H1 (cell line): ENCODE measurements around the gene BCL3. TPM values are rescaled to one million over a fixed set of nuclear protein-coding genes. Genes with fewer than 3 reads are reported as not detected.

ENCODE experiments used
- CTCF ChIA-PET: fragments of 300-600 bp; sonication (Branson Sonifier 250); formaldehyde crosslinking; loops from one replicate; lab custom pipeline; 2021; ENCODE audit not compliant: partially characterized antibody; lab: Charles Lee
- POLR2A ChIA-PET: fragments of 300-600 bp; sonication (Branson Sonifier 250); formaldehyde crosslinking; loops from one replicate; lab custom pipeline; 2021; ENCODE audit warnings: inconsistent platforms; ENCODE audit not compliant: partially characterized antibody; lab: Charles Lee
- DNase-seq, 2 experiments: peaks; one replicate each; pipeline versions ENCODE4 v3.0.0 to v3.0.0-alpha.2; 2010 to 2022; ENCODE audit warnings: low spot score in 2 of 2, low read depth in 1 of 2, mixed read lengths in 1 of 2
- FAIRE-seq: peaks from 2 replicates; lab custom pipeline; 2011; peaks lifted over from hg19 to GRCh38; lab: Jason Lieb, UNC
- H2AFZ ChIP-seq: 2 replicates; pipeline ENCODE4 v1.8.1; 2012; ENCODE audit warnings: low read length, inconsistent platforms
- H2AK5ac ChIP-seq: 2 replicates; pipeline ENCODE4 v1.6.1; 2013; ENCODE audit warnings: low read depth, low read length
- H2BK120ac ChIP-seq: replicated peaks from 2 replicates; pipeline ENCODE3; 2013; ENCODE audit warnings: low read depth, low read length, inconsistent platforms
- H2BK12ac ChIP-seq: 2 replicates; pipeline ENCODE4 v1.6.1; 2013; ENCODE audit warnings: low read depth, low read length
- H2BK15ac ChIP-seq: 2 replicates; pipeline ENCODE4 v1.6.1; 2013; ENCODE audit warnings: low read length
- H2BK20ac ChIP-seq: 2 replicates; pipeline ENCODE4 v1.6.1; 2013; ENCODE audit warnings: low read length
- H2BK5ac ChIP-seq: 2 replicates; pipeline ENCODE4 v1.6.1; 2013; ENCODE audit warnings: low read depth, low read length
- H3K14ac ChIP-seq: 2 replicates; pipeline ENCODE4 v1.6.1; 2013; ENCODE audit warnings: inconsistent platforms; ENCODE audit not compliant: insufficient read length
- H3K18ac ChIP-seq: 2 replicates; pipeline ENCODE4 v1.6.1; 2013; ENCODE audit warnings: low read length; ENCODE audit errors: extremely low read depth
- H3K23ac ChIP-seq: 2 replicates; pipeline ENCODE4 v1.6.1; 2013; ENCODE audit warnings: inconsistent platforms; ENCODE audit not compliant: insufficient read length
- H3K23me2 ChIP-seq: 2 replicates; pipeline ENCODE4 v1.6.1; 2013; ENCODE audit warnings: low read depth, low read length
- H3K27ac ChIP-seq: 2 replicates; pipeline ENCODE4 v1.6.1; 2011; ENCODE audit warnings: low read depth, low read length, inconsistent platforms
- H3K27me3 ChIP-seq, 4 experiments: replicated peaks in 1 of 4; 1 replicate in 1 of 4; 2 replicates in 3 of 4; pipeline versions ENCODE4 v1.6.1 to v1.8.1; 2011 to 2013; ENCODE audit warnings: low read length in 3 of 4, mild to moderate bottlenecking in 3 of 4, inconsistent platforms in 2 of 4, mixed read lengths in 2 of 4, moderate library complexity in 1 of 4; ENCODE audit not compliant: control insufficient read depth in 3 of 4, insufficient read depth in 3 of 4; ENCODE audit errors: extremely low read depth in 1 of 4
- H3K36me3 ChIP-seq, 4 experiments: 2 replicates each; pipeline versions ENCODE4 v1.6.1 to v1.8.1; 2011 to 2013; ENCODE audit warnings: mild to moderate bottlenecking in 4 of 4, low read length in 3 of 4, moderate library complexity in 2 of 4, control low read depth in 1 of 4, inconsistent platforms in 1 of 4; ENCODE audit not compliant: insufficient read depth in 4 of 4, control insufficient read depth in 2 of 4
- H3K4ac ChIP-seq: replicated peaks from 2 replicates; pipeline ENCODE3; 2013; ENCODE audit warnings: low read length, low read depth, mixed read lengths, inconsistent platforms; ENCODE audit not compliant: insufficient read length
- H3K4me1 ChIP-seq, 4 experiments: replicated peaks in 1 of 4; 1 replicate in 1 of 4; 2 replicates in 3 of 4; pipeline versions ENCODE4 v1.6.1 to v1.8.1; 2011 to 2013; ENCODE audit warnings: low read length in 3 of 4, inconsistent platforms in 2 of 4, mixed read lengths in 1 of 4; ENCODE audit not compliant: insufficient read depth in 4 of 4, control insufficient read depth in 3 of 4
- H3K4me2 ChIP-seq, 2 experiments: 2 replicates each; pipeline versions ENCODE4 v1.6.1 to v1.8.1; 2011 to 2013; ENCODE audit warnings: low read depth in 2 of 2, low read length in 2 of 2, control low read depth in 1 of 2, inconsistent platforms in 1 of 2, mild to moderate bottlenecking in 1 of 2; ENCODE audit not compliant: insufficient read depth in 1 of 2
- H3K4me3 ChIP-seq, 4 experiments: fragments of 200-600, 300-600 bp in 1 of 4; sonication (generic), shearing (Covaris generic), sonication (Bioruptor Twin) in 1 of 4; 2 replicates each; pipeline versions ENCODE4 v1.5.1 to v1.8.1; 2011 to 2016; ENCODE audit warnings: low read length in 4 of 4, low read depth in 3 of 4, control low read depth in 2 of 4, inconsistent platforms in 2 of 4, mild to moderate bottlenecking in 2 of 4, mixed read lengths in 1 of 4, moderate library complexity in 1 of 4; ENCODE audit not compliant: insufficient read depth in 2 of 4; ENCODE audit errors: extremely low read depth in 1 of 4
- H3K56ac ChIP-seq: replicated peaks from 2 replicates; pipeline ENCODE3; 2013; ENCODE audit warnings: low read depth, mild to moderate bottlenecking, mixed read lengths, low read length, inconsistent platforms; ENCODE audit not compliant: insufficient read length
- H3K79me1 ChIP-seq: 2 replicates; pipeline ENCODE4 v1.6.1; 2013; ENCODE audit warnings: low read depth, low read length, control low read depth
- H3K79me2 ChIP-seq, 2 experiments: 2 replicates each; pipeline versions ENCODE4 v1.6.1 to v1.8.1; 2012 to 2013; ENCODE audit warnings: low read length in 2 of 2, mild to moderate bottlenecking in 2 of 2, inconsistent platforms in 1 of 2; ENCODE audit not compliant: insufficient read depth in 2 of 2, control insufficient read depth in 1 of 2
- H3K9ac ChIP-seq, 4 experiments: replicated peaks in 1 of 4; 1 replicate in 1 of 4; 2 replicates in 3 of 4; pipeline versions ENCODE4 v1.6.1 to v1.8.1; 2011 to 2013; ENCODE audit warnings: low read depth in 3 of 4, low read length in 3 of 4, control low read depth in 2 of 4, mild to moderate bottlenecking in 2 of 4, moderate library complexity in 2 of 4, inconsistent platforms in 1 of 4; ENCODE audit errors: extremely low read depth in 1 of 4
- H3K9me3 ChIP-seq, 2 experiments: 2 replicates each; pipeline versions ENCODE4 v1.6.1 to v1.8.1; 2012 to 2013; ENCODE audit warnings: mild to moderate bottlenecking in 2 of 2, moderate library complexity in 2 of 2, control low read depth in 1 of 2, inconsistent platforms in 1 of 2, low read depth in 1 of 2, low read length in 1 of 2, mixed read lengths in 1 of 2; ENCODE audit not compliant: insufficient read depth in 2 of 2
- H4K20me1 ChIP-seq, 2 experiments: replicated peaks in 1 of 2; 2 replicates each; pipeline versions ENCODE3 to v1.8.1; 2011 to 2013; ENCODE audit warnings: inconsistent platforms in 2 of 2, low read length in 2 of 2, mild to moderate bottlenecking in 1 of 2; ENCODE audit not compliant: insufficient read depth in 2 of 2, control insufficient read depth in 1 of 2
- H4K5ac ChIP-seq: 2 replicates; pipeline ENCODE4 v1.6.1; 2013; ENCODE audit warnings: low read length, low read depth, mixed read lengths, inconsistent platforms; ENCODE audit not compliant: insufficient read length
- H4K8ac ChIP-seq: 2 replicates; pipeline ENCODE4 v1.8.0; 2013; ENCODE audit warnings: mild to moderate bottlenecking, moderate library complexity, low read length, inconsistent platforms; ENCODE audit not compliant: insufficient read depth; ENCODE audit errors: extremely low read depth
- H4K91ac ChIP-seq: replicated peaks from 2 replicates; pipeline ENCODE3; 2013; ENCODE audit warnings: low read length, mixed read lengths, inconsistent platforms; ENCODE audit not compliant: insufficient read length
- ASH2L ChIP-seq: fragments of 200-600, 300-600 bp; sonication (generic); IDR thresholded peaks from one replicate; pipeline ENCODE4 v1.7.1; 2017; ENCODE audit warnings: low read length
- GABPA ChIP-seq: IDR thresholded peaks from 2 replicates; pipeline ENCODE4 v1.6.1; 2011; ENCODE audit warnings: mild to moderate bottlenecking, low read length, moderate library complexity, borderline replicate concordance; ENCODE audit not compliant: insufficient read depth
- HDAC2 ChIP-seq, 2 experiments: fragments of 300-600 bp in 1 of 2; sonication (generic) in 1 of 2; IDR thresholded peaks; 2 replicates each; pipeline ENCODE4 v1.6.1; 2011 to 2012; ENCODE audit warnings: low read depth in 2 of 2, low read length in 2 of 2, mild to moderate bottlenecking in 2 of 2, moderate library complexity in 2 of 2, borderline replicate concordance in 1 of 2, inconsistent platforms in 1 of 2
- RAD21 ChIP-seq, 2 experiments: IDR thresholded peaks in 1 of 2; conservative IDR thresholded peaks in 1 of 2; 2 replicates each; pipeline ENCODE4 v1.6.1; 2011; ENCODE audit warnings: low read depth in 2 of 2, low read length in 2 of 2, improper control_type of control experiment in 1 of 2, inconsistent platforms in 1 of 2, mild to moderate bottlenecking in 1 of 2, moderate library complexity in 1 of 2
- TAF1 ChIP-seq: IDR thresholded peaks from 2 replicates; pipeline ENCODE4 v1.6.1; 2011; ENCODE audit warnings: mild to moderate bottlenecking, low read depth, low read length
- WGBS, 2 experiments: shearing (Covaris generic) in 1 of 2; methylation state at CpG; one replicate each; pipeline versions ENCODE4 v1.1.6 to v1.1.7; 2013 to 2015; ENCODE audit warnings: low lambda C conversion rate in 2 of 2, mixed read lengths in 2 of 2, inconsistent platforms in 1 of 2, low coverage in 1 of 2, missing lambda C conversion rate in 1 of 2; ENCODE audit not compliant: insufficient replicate concordance in 2 of 2, insufficient coverage in 1 of 2, insufficient read length in 1 of 2; ENCODE audit errors: extremely low coverage in 1 of 2, missing lambda C conversion rate in 1 of 2; 5-methylcytosine and 5-hydroxymethylcytosine counted together
- polyA plus RNA-seq, 7 experiments: library from polyadenylated mRNA; depleted of rRNA in 3 of 7; stranded (reverse) in 5 of 7; unstranded in 2 of 7; fragments of >200 nt in 5 of 7; fragments of 200-250 nt in 2 of 7; gene quantifications; 1 replicate in 5 of 7; 2 replicates in 1 of 7; 4 replicates in 1 of 7; pipeline versions ENCODE4 v1.2.1 to v1.2.3, GENCODE V29; 2011 to 2013; ENCODE audit warnings: missing spikeins in 2 of 7, mixed read lengths in 2 of 7
- total RNA-seq: library from RNA; stranded (reverse); fragmentation: NEBNext Ultra II Directional; extraction: Animal tissue kit (Norgen Biotek cat#: 25700); gene quantifications from 2 replicates; pipeline ENCODE4 v1.2.1, GENCODE V29; 2021

The BCL3 gene
- total and polyA plus RNA-seq, 2 of the 8 experiments (the other 6 are each of a cell fraction or from before 2014, with no cell fraction given), result 0.88 to 2.4 TPM

GRCh38 chr19:44776402-44777096, 28.0 kb downstream of the BCL3 start:
- no peak for FAIRE-seq
- POLR2A ChIA-PET, result interaction anchor here (0.6 to 1.1 kb wide), 3 partner anchors 18 to 72 kb away, joined by 3 to 6 read pairs (median 3); no protein-coding TSS in a partner anchor
- DNase-seq, result no peak

More at GRCh38 chr19:44776402-44777096, 28.0 kb downstream of the BCL3 start:
- no peak overlapping the region for H4K5ac ChIP-seq
- TF ChIP-seq ASH2L, result peak; percentile 52
- 0 out of 2 replicates have a peak, but pooled peaks have one; percentile 37 for TF ChIP-seq TAF1
- no peak for TF ChIP-seq GABPA
- no peak for TF ChIP-seq RAD21 (IDR thresholded peaks at IDR 0.05 in 1 of 2, conservative IDR thresholded peaks at IDR 0.05 in 1 of 2; ENCODE audit: low read depth in 2 of 2, low read length in 2 of 2)
- no peak for TF ChIP-seq HDAC2 (IDR thresholded peaks at IDR 0.05; ENCODE audit: borderline replicate concordance in 1 of 2, low read depth in 2 of 2, low read length in 2 of 2)
- TF ChIP-seq, all 59 proteins: peak for 2
- 88% methylated on average over 16 of the region's 23 CpGs; no CpG with 5 or more reads in 1 of the 2 experiments for WGBS, 2 experiments
- peak overlapping the region; percentile 43; the same call in 1 of the 2 replicates for H2AFZ ChIP-seq
- no peak overlapping the region for H3K14ac ChIP-seq
- H2BK5ac ChIP-seq, result no peak overlapping the region
- peak overlapping the region; percentile 86; the same call in 1 of the 2 replicates for H2BK20ac ChIP-seq
- H3K9me3 ChIP-seq, result no peaks in the 10 kb centered on the region
- peak overlapping the region; percentile 75; the same call in 1 of the 2 replicates for H2AK5ac ChIP-seq
- no peak overlapping the region for H2BK120ac ChIP-seq
- no peak overlapping the region for H3K4ac ChIP-seq
- H3K9ac ChIP-seq, result no peak overlapping the region
- no peak overlapping the region; the same call in 1 of the 2 replicates for H3K18ac ChIP-seq
- H4K8ac ChIP-seq, result no peak overlapping the region
- CTCF ChIA-PET, result interaction anchor here (0.6 to 16.4 kb wide), 9 partner anchors 12 to 93 kb away, joined by 3 to 468 read pairs (median 3); no protein-coding TSS in a partner anchor
- H3K4me3 ChIP-seq, result no peak overlapping the region
- no peaks in the 10 kb centered on the region for H3K79me2 ChIP-seq
- 0 out of 2 replicates have a peak overlapping the region, but pooled peaks have one; percentile 8 for H2BK15ac ChIP-seq
- H3K23ac ChIP-seq, result no peak overlapping the region
- no peaks in the 10 kb centered on the region; the same call in 1 of the 2 replicates for H3K79me1 ChIP-seq
- H3K27ac ChIP-seq, result no peak overlapping the region
- H4K91ac ChIP-seq, result peak overlapping the region; percentile 84
- H3K27me3 ChIP-seq, result peaks cover 0 to 2% (median 0%) of the 10 kb centered on the region in 4 experiments; a peak in 1 of 7 replicates
- peak overlapping the region in 1 of 2 experiments; percentile 29; a peak in 1 of 4 replicates for H3K4me2 ChIP-seq
- H2BK12ac ChIP-seq, result 0 out of 2 replicates have a peak overlapping the region, but pooled peaks have one; percentile 4
- H3K56ac ChIP-seq, result no peak overlapping the region
- peaks cover 0 to 2% of the 10 kb centered on the region in 2 experiments for H4K20me1 ChIP-seq
- peaks cover 0 to 4% (median 2%) of the 10 kb centered on the region in 4 experiments; a peak in 1 of 8 replicates for H3K36me3 ChIP-seq
- peaks cover 0 to 9% (median 2%) of the 10 kb centered on the region in 4 experiments; a peak in 5 of 7 replicates for H3K4me1 ChIP-seq
- peaks cover 3% of the 10 kb centered on the region; the same call in 1 of the 2 replicates for H3K23me2 ChIP-seq
